GM23338 (cell line): ENCODE results near the gene SLC47A1. TPM values are rescaled to one million over a fixed set of nuclear protein-coding genes. Genes with fewer than 3 reads are reported as not detected.

ENCODE experiments used
- ATAC-seq: fragments of 200-7000 bp; cut with Tn5 transposase; 3 replicates; pipeline ENCODE4 v1.9.1; 2020
- DNase-seq: peaks from one replicate; pipeline ENCODE4 v3.0.0-alpha.2; 2015; ENCODE audit warnings: low spot score
- H2AFZ ChIP-seq: fragments of 200-600 bp; sonication (generic); 2 replicates; pipeline ENCODE4 v1.8.0; 2016; ENCODE audit warnings: antibody characterized with exemption, mild to moderate bottlenecking, moderate library complexity
- H3F3A ChIP-seq: fragments of 200-600 bp; sonication (generic); replicated peaks from 2 replicates; pipeline ENCODE4 v1.8.0; 2017; ENCODE audit warnings: antibody characterized with exemption, mixed run types, low read depth
- H3K27ac ChIP-seq: fragments of 200-600 bp; sonication (generic); 2 replicates; pipeline ENCODE4 v1.6.1; 2016; ENCODE audit warnings: low read depth
- H3K27me3 ChIP-seq: fragments of 200-600 bp; sonication (generic); 2 replicates; pipeline ENCODE4 v1.8.0; 2016; ENCODE audit warnings: mild to moderate bottlenecking, mixed run types, moderate library complexity; ENCODE audit not compliant: insufficient read depth
- H3K36me3 ChIP-seq: fragments of 200-600 bp; sonication (generic); 2 replicates; pipeline ENCODE4 v1.8.0; 2016; ENCODE audit warnings: mild to moderate bottlenecking; ENCODE audit not compliant: insufficient read depth
- H3K4me1 ChIP-seq: fragments of 200-600 bp; sonication (generic); 2 replicates; pipeline ENCODE4 v1.8.0; 2016; ENCODE audit warnings: mild to moderate bottlenecking, moderate library complexity; ENCODE audit not compliant: insufficient read depth
- H3K4me2 ChIP-seq: fragments of 200-600 bp; sonication (generic); 2 replicates; pipeline ENCODE4 v1.7.1; 2017; ENCODE audit warnings: mixed run types
- H3K4me3 ChIP-seq: fragments of 200-600 bp; sonication (generic); 2 replicates; pipeline ENCODE4 v1.6.1; 2016; ENCODE audit warnings: mixed run types
- H3K79me2 ChIP-seq: fragments of 200-600 bp; sonication (generic); replicated peaks from 2 replicates; pipeline ENCODE4 v1.8.0; 2017; ENCODE audit warnings: mild to moderate bottlenecking; ENCODE audit not compliant: insufficient read depth
- H3K9me2 ChIP-seq: fragments of 200-600 bp; sonication (generic); 2 replicates; pipeline ENCODE4 v1.8.0; 2017; ENCODE audit not compliant: insufficient read depth
- H4K20me1 ChIP-seq: fragments of 200-600 bp; sonication (generic); replicated peaks from 2 replicates; pipeline ENCODE4 v1.8.0; 2017; ENCODE audit warnings: mild to moderate bottlenecking; ENCODE audit not compliant: insufficient read depth
- H3K27ac Mint-ChIP-seq: 2 replicates; pipeline ENCODE4 v1.8.0; 2020; ENCODE audit warnings: inconsistent platforms, mild to moderate bottlenecking, moderate library complexity, mixed read lengths
- H3K27me3 Mint-ChIP-seq: 3 replicates; pipeline ENCODE4 v1.8.0; 2022; ENCODE audit warnings: low read depth, mild to moderate bottlenecking, moderate library complexity, mixed read lengths, inconsistent platforms; ENCODE audit not compliant: insufficient read depth, poor library complexity
- H3K36me3 Mint-ChIP-seq: 3 replicates; pipeline ENCODE4 v1.8.0; 2021; ENCODE audit warnings: low read depth, mild to moderate bottlenecking, inconsistent platforms, moderate library complexity, mixed read lengths
- H3K4me1 Mint-ChIP-seq: 3 replicates; pipeline ENCODE4 v1.8.0; 2020; ENCODE audit warnings: mild to moderate bottlenecking, inconsistent platforms, mixed read lengths
- H3K4me3 Mint-ChIP-seq: 3 replicates; pipeline ENCODE4 v1.8.0; 2021; ENCODE audit warnings: moderate library complexity, mild to moderate bottlenecking, inconsistent platforms, mixed read lengths
- H3K9me3 Mint-ChIP-seq: 3 replicates; pipeline ENCODE4 v1.8.0; 2020; ENCODE audit warnings: moderate library complexity, mild to moderate bottlenecking, inconsistent platforms, mixed read lengths
- CREB1 ChIP-seq: fragments of 250-450 bp; sonication (Bioruptor Pico); IDR thresholded peaks from 2 replicates; pipeline ENCODE4 v1.5.0; 2020; ENCODE audit warnings: low read depth, mild to moderate bottlenecking, moderate library complexity
- EZH2 ChIP-seq: fragments of 200-600 bp; sonication (generic); IDR thresholded peaks from one replicate; pipeline ENCODE4 v1.8.0; 2017; ENCODE audit warnings: antibody characterized with exemption, mild to moderate bottlenecking, low read depth; ENCODE audit not compliant: unreplicated experiment
- EZH2phosphoT487 ChIP-seq: fragments of 200-600 bp; sonication (generic); IDR thresholded peaks from one replicate; pipeline ENCODE4 v1.8.1; 2018; ENCODE audit warnings: antibody characterized with exemption; ENCODE audit not compliant: unreplicated experiment
- JUNB ChIP-seq: IDR thresholded peaks from one replicate; pipeline ENCODE4 v1.6.1; 2016; ENCODE audit warnings: antibody characterized with exemption; ENCODE audit not compliant: unreplicated experiment
- NANOG ChIP-seq: IDR thresholded peaks from 2 replicates; pipeline ENCODE4 v1.6.1; 2016; ENCODE audit warnings: antibody characterized with exemption, borderline replicate concordance
- STAT1 ChIP-seq: IDR thresholded peaks from one replicate; pipeline ENCODE4 v1.6.1; 2016; ENCODE audit warnings: antibody characterized with exemption; ENCODE audit not compliant: unreplicated experiment
- ZNF114 ChIP-seq: fragments of 250-450 bp; sonication (Bioruptor Pico); IDR thresholded peaks from 2 replicates; pipeline ENCODE4 v1.5.0; 2020; ENCODE audit warnings: mild to moderate bottlenecking, moderate library complexity
- ZNF331 ChIP-seq: fragments of 250-450 bp; sonication (Bioruptor Pico); IDR thresholded peaks from 2 replicates; pipeline ENCODE4 v1.5.0; 2020; ENCODE audit warnings: low read depth, mild to moderate bottlenecking, moderate library complexity
- ZNF462 ChIP-seq: fragments of 250-450 bp; sonication (Bioruptor Pico); IDR thresholded peaks from 2 replicates; pipeline ENCODE4 v1.5.0; 2020; ENCODE audit warnings: mild to moderate bottlenecking, moderate library complexity
- polyA plus RNA-seq: library from polyadenylated mRNA; unstranded; fragments of >200 nt; fragmentation: Nextera tagmentation; extraction: Ambion mirVana; gene quantifications from 2 replicates; pipeline ENCODE4 v1.2.1, GENCODE V29; 2016
- total RNA-seq: library from RNA; depleted of rRNA; stranded (reverse); fragments of >200 nt; shearing (Covaris generic); gene quantifications from 2 replicates; pipeline ENCODE4 v1.2.3, GENCODE V29; 2014
- TF ChIP-seq, protein P1 (sequence below): IDR thresholded peaks from one replicate; pipeline ENCODE4 v1.6.1; 2018; ENCODE audit warnings: antibody characterized with exemption; ENCODE audit not compliant: unreplicated experiment
- TF ChIP-seq, protein P2 (sequence below), 2 experiments: fragments of 200-600 bp in 1 of 2; sonication (generic) in 1 of 2; conservative IDR thresholded peaks; 2 replicates each; pipeline versions ENCODE4 v1.5.1 to v1.6.1; 2016 to 2017; ENCODE audit warnings: antibody characterized with exemption in 2 of 2, low read depth in 2 of 2, mild to moderate bottlenecking in 2 of 2, moderate library complexity in 1 of 2
- TF ChIP-seq, protein P3 (sequence below): IDR thresholded peaks from 2 replicates; pipeline ENCODE4 v1.6.1; 2016; ENCODE audit warnings: antibody characterized with exemption

SLC47A1 gene
- total and polyA plus RNA-seq, 2 experiments from 2014 or later = 0.53 to 1.9 TPM

DNA sequence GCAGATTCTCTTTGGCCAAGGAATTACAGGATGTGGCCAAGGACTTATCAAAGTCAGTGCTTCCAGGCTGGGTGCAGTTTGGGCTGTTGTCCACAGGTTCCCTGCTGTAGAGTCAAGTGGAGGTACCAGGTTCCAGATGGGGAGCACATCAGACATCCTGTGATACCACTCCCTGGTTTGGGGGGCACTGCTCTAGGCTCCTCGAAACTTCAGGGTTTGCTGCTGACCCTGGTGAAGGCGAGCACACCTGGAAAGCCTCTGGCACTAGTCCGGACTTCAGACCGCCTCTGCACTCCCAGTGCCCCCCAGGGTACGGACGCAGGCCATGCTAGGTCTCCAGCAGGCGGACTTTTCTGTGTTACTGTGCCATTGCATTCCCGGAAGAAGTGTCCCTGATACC is 10.7 kb downstream of the SLC47A1 start:
- ATAC-seq (no peak), DNase-seq (no peak)
- no peaks in the 10 kb centered on the region for H4K20me1 ChIP-seq
- peaks cover 7% of the 10 kb centered on the region for H3K4me1 Mint-ChIP-seq
- no peaks in the 10 kb centered on the region for H3F3A ChIP-seq
- no peaks in the 10 kb centered on the region for H3K36me3 Mint-ChIP-seq
- H2AFZ ChIP-seq = no peak overlapping the region
- no peak overlapping the region for H3K4me3 ChIP-seq
- H3K4me1 ChIP-seq = peaks cover 5% of the 10 kb centered on the region; the same call in 1 of the 2 replicates
- peaks cover 9% of the 10 kb centered on the region for H3K27me3 Mint-ChIP-seq
- H3K4me3 Mint-ChIP-seq = no peak overlapping the region
- H3K36me3 ChIP-seq = no peaks in the 10 kb centered on the region
- H3K9me2 ChIP-seq = no peaks in the 10 kb centered on the region
- TF ChIP-seq ZNF331 (no peak), ZNF114 (CRISPR knock-in tag) (no peak), EZH2phosphoT487 (no peak), CREB1 (CRISPR knock-in tag) (no peak), STAT1 (no peak), JUNB (no peak), EZH2 (no peak), NANOG (no peak), ZNF462 (no peak)
- TF ChIP-seq, protein P1, sequence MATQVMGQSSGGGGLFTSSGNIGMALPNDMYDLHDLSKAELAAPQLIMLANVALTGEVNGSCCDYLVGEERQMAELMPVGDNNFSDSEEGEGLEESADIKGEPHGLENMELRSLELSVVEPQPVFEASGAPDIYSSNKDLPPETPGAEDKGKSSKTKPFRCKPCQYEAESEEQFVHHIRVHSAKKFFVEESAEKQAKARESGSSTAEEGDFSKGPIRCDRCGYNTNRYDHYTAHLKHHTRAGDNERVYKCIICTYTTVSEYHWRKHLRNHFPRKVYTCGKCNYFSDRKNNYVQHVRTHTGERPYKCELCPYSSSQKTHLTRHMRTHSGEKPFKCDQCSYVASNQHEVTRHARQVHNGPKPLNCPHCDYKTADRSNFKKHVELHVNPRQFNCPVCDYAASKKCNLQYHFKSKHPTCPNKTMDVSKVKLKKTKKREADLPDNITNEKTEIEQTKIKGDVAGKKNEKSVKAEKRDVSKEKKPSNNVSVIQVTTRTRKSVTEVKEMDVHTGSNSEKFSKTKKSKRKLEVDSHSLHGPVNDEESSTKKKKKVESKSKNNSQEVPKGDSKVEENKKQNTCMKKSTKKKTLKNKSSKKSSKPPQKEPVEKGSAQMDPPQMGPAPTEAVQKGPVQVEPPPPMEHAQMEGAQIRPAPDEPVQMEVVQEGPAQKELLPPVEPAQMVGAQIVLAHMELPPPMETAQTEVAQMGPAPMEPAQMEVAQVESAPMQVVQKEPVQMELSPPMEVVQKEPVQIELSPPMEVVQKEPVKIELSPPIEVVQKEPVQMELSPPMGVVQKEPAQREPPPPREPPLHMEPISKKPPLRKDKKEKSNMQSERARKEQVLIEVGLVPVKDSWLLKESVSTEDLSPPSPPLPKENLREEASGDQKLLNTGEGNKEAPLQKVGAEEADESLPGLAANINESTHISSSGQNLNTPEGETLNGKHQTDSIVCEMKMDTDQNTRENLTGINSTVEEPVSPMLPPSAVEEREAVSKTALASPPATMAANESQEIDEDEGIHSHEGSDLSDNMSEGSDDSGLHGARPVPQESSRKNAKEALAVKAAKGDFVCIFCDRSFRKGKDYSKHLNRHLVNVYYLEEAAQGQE = no peak
- TF ChIP-seq, protein P2, sequence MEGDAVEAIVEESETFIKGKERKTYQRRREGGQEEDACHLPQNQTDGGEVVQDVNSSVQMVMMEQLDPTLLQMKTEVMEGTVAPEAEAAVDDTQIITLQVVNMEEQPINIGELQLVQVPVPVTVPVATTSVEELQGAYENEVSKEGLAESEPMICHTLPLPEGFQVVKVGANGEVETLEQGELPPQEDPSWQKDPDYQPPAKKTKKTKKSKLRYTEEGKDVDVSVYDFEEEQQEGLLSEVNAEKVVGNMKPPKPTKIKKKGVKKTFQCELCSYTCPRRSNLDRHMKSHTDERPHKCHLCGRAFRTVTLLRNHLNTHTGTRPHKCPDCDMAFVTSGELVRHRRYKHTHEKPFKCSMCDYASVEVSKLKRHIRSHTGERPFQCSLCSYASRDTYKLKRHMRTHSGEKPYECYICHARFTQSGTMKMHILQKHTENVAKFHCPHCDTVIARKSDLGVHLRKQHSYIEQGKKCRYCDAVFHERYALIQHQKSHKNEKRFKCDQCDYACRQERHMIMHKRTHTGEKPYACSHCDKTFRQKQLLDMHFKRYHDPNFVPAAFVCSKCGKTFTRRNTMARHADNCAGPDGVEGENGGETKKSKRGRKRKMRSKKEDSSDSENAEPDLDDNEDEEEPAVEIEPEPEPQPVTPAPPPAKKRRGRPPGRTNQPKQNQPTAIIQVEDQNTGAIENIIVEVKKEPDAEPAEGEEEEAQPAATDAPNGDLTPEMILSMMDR (conservative IDR thresholded peaks at IDR 0.05; ENCODE audit: low read depth in 2 of 2) = no peak
- TF ChIP-seq, protein P3, sequence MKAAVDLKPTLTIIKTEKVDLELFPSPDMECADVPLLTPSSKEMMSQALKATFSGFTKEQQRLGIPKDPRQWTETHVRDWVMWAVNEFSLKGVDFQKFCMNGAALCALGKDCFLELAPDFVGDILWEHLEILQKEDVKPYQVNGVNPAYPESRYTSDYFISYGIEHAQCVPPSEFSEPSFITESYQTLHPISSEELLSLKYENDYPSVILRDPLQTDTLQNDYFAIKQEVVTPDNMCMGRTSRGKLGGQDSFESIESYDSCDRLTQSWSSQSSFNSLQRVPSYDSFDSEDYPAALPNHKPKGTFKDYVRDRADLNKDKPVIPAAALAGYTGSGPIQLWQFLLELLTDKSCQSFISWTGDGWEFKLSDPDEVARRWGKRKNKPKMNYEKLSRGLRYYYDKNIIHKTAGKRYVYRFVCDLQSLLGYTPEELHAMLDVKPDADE = no peak
- H3K27ac Mint-ChIP-seq = no peak overlapping the region
- no peaks in the 10 kb centered on the region for H3K27me3 ChIP-seq
- no peaks in the 10 kb centered on the region for H3K79me2 ChIP-seq
- H3K4me2 ChIP-seq = no peak overlapping the region
- H3K9me3 Mint-ChIP-seq = no peaks in the 10 kb centered on the region
- no peak overlapping the region for H3K27ac ChIP-seq
